B cell (primary cell): ENCODE results near the gene GABRR3. TPM values are rescaled to one million over a fixed set of nuclear protein-coding genes. Genes with fewer than 3 reads are reported as not detected.

Source experiments
- ATAC-seq: fragments of 200-7000 bp; cut with Tn5 transposase; one replicate; pipeline ENCODE4 v1.10.0; 2021; ENCODE audit warnings: low read depth, mild to moderate bottlenecking, moderate number of reproducible peaks, moderate library complexity
- CTCF ChIA-PET: fragments of 350-600 bp; sonication (Branson Sonifier 250); formaldehyde crosslinking; loops from one replicate; lab custom pipeline; 2021; ENCODE audit warnings: antibody characterized with exemption, inconsistent platforms; lab: Charles Lee
- POLR2A ChIA-PET: fragments of 350-600 bp; sonication (Branson Sonifier 250); formaldehyde crosslinking; loops from one replicate; lab custom pipeline; 2021; ENCODE audit warnings: antibody characterized with exemption; lab: Charles Lee
- DNase-seq: peaks from one replicate; pipeline ENCODE4 v3.0.0; 2013
- H2AFZ ChIP-seq: 2 replicates; pipeline ENCODE4 v1.6.1; 2012; ENCODE audit warnings: mild to moderate bottlenecking, low read depth, low read length; ENCODE audit not compliant: insufficient read depth, poor library complexity, severe bottlenecking
- H3K27ac ChIP-seq, 2 donors: 1 replicate in 1 of 2; 2 replicates in 1 of 2; pipeline ENCODE4 v1.5.1; 2012 to 2013; ENCODE audit warnings: low read length in 2 of 2, mild to moderate bottlenecking in 2 of 2, moderate library complexity in 1 of 2
- H3K27me3 ChIP-seq, 4 experiments: fragments of 200-600 bp in 1 of 4; sonication (generic) in 1 of 4; replicated peaks in 1 of 4; 1 replicate in 2 of 4; 2 replicates in 2 of 4; pipeline versions ENCODE4 v1.6.1 to v1.7.0; 2013 to 2016; ENCODE audit warnings: low read length in 3 of 4, mild to moderate bottlenecking in 2 of 4, mixed read lengths in 1 of 4, moderate library complexity in 1 of 4; ENCODE audit not compliant: insufficient read depth in 4 of 4, control insufficient read depth in 3 of 4; ENCODE audit errors: control extremely low read depth in 1 of 4
- H3K36me3 ChIP-seq, 2 experiments: replicated peaks in 1 of 2; 1 replicate in 1 of 2; 2 replicates in 1 of 2; pipeline versions ENCODE4 v1.6.1 to v1.7.1; 2013; ENCODE audit warnings: low read length in 1 of 2; ENCODE audit not compliant: insufficient read depth in 2 of 2, control insufficient read depth in 1 of 2; ENCODE audit errors: control extremely low read depth in 1 of 2, extremely low read depth in 1 of 2
- H3K4me1 ChIP-seq, 2 donors: fragments of 200-600 bp in 1 of 2; sonication (generic) in 1 of 2; 1 replicate in 1 of 2; 2 replicates in 1 of 2; pipeline versions ENCODE4 v1.5.1 to v1.6.1; 2013 to 2017; ENCODE audit warnings: low read length in 2 of 2; ENCODE audit not compliant: control insufficient read depth in 2 of 2, insufficient read depth in 2 of 2
- H3K4me2 ChIP-seq: replicated peaks from 2 replicates; pipeline ENCODE3; 2012; ENCODE audit warnings: mild to moderate bottlenecking, low read depth, low read length; ENCODE audit not compliant: poor library complexity, severe bottlenecking
- H3K4me3 ChIP-seq, 5 experiments: fragments of 200-600 bp in 1 of 5; sonication (generic) in 1 of 5; 1 replicate in 3 of 5; 2 replicates in 2 of 5; pipeline versions ENCODE4 v1.5.1 to v1.7.0; 2011 to 2016; ENCODE audit warnings: low read length in 4 of 5, mild to moderate bottlenecking in 4 of 5, low read depth in 2 of 5, control low read depth in 1 of 5, moderate library complexity in 1 of 5; ENCODE audit not compliant: insufficient read depth in 1 of 5; ENCODE audit errors: control extremely low read depth in 1 of 5, extremely low read depth in 1 of 5
- H3K79me2 ChIP-seq: fragments of 200-600 bp; sonication (generic); one replicate; pipeline ENCODE4 v1.6.0; 2016; ENCODE audit warnings: low read length; ENCODE audit not compliant: control insufficient read depth, insufficient read depth
- H3K9ac ChIP-seq: fragments of 200-600 bp; sonication (generic); 2 replicates; pipeline ENCODE4 v1.6.1; 2017; ENCODE audit warnings: mild to moderate bottlenecking, low read length, moderate library complexity
- H3K9me3 ChIP-seq, 3 donors: one replicate each; pipeline versions ENCODE4 v1.6.1 to v1.7.1; 2013; ENCODE audit warnings: low read length in 2 of 3; ENCODE audit not compliant: control insufficient read depth in 2 of 3, insufficient read depth in 1 of 3; ENCODE audit errors: control extremely low read depth in 1 of 3
- H4K20me1 ChIP-seq: 2 replicates; pipeline ENCODE4 v1.6.0; 2012; ENCODE audit warnings: mild to moderate bottlenecking, low read length; ENCODE audit not compliant: insufficient read depth, control insufficient read depth, poor library complexity, severe bottlenecking
- H3K27ac Mint-ChIP-seq: one replicate; pipeline ENCODE4 v1.8.0; 2021; ENCODE audit warnings: mixed read lengths
- H3K27me3 Mint-ChIP-seq: one replicate; pipeline ENCODE4 v1.8.0; 2021; ENCODE audit warnings: mixed read lengths
- H3K4me1 Mint-ChIP-seq: one replicate; pipeline ENCODE4 v1.8.0; 2021; ENCODE audit warnings: mixed read lengths
- H3K4me3 Mint-ChIP-seq: one replicate; pipeline ENCODE4 v1.8.0; 2021; ENCODE audit warnings: mixed read lengths
- H3K9me3 Mint-ChIP-seq: one replicate; pipeline ENCODE4 v1.8.0; 2022; ENCODE audit warnings: mixed read lengths; ENCODE audit not compliant: insufficient read depth
- EZH2 ChIP-seq: IDR thresholded peaks from 2 replicates; pipeline ENCODE4 v1.6.1; 2012; ENCODE audit warnings: borderline replicate concordance, low read depth, mild to moderate bottlenecking, moderate library complexity, low read length; ENCODE audit not compliant: insufficient read depth, poor library complexity, severe bottlenecking
- WGBS: methylation state at CpG from one replicate; pipeline ENCODE4 v1.1.5; 2013; ENCODE audit warnings: missing lambda C conversion rate; ENCODE audit not compliant: insufficient coverage; 5-methylcytosine and 5-hydroxymethylcytosine counted together
- intact Hi-C: fragments of 100-400 bp; cut with micrococcal nuclease; formaldehyde crosslinking; loops from one replicate; pipeline ENCODE4 v1.10.0; 2022
- polyA plus RNA-seq: library from polyadenylated mRNA; depleted of rRNA; stranded (reverse); fragments of >200 nt; gene quantifications from 2 replicates; pipeline ENCODE4 v1.2.3, GENCODE V29; 2012
- total RNA-seq, 2 donors: library from RNA; stranded (reverse); fragments of 120-200 nt in 1 of 2; gene quantifications; 1 replicate in 1 of 2; 2 replicates in 1 of 2; pipeline versions ENCODE4 v1.2.3 to v1.2.4, GENCODE V29; 2013 to 2022
- TF ChIP-seq, protein P1 (sequence below): fragments of 200-600 bp; IDR thresholded peaks from one replicate; pipeline ENCODE4 v1.8.0; 2022; ENCODE audit warnings: antibody characterized with exemption, mild to moderate bottlenecking

Gene GABRR3
- total and polyA plus RNA-seq, 2 donors (not counting 1 experiment from before 2014, with no cell fraction given): not detected

DNA sequence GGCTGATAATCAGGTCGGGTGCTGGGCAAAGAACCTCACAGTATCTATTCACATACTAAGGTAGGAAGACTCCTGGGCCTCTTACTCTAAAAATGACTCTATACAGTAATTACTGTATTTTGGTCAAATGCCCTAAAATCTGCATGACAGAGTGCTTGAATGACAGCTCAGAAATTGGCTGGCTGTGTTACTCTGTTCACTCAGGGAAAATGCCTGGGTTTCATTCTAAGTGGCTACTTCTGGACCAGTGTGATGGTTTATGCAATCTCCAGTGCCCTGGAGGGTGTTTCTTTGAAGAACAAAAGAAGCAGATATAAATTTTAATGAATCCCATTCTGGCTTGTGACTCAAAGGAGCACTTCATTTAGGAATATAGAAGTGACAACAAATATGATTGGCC is 2.2 kb downstream of the GABRR3 start:
- TF ChIP-seq, protein P1, sequence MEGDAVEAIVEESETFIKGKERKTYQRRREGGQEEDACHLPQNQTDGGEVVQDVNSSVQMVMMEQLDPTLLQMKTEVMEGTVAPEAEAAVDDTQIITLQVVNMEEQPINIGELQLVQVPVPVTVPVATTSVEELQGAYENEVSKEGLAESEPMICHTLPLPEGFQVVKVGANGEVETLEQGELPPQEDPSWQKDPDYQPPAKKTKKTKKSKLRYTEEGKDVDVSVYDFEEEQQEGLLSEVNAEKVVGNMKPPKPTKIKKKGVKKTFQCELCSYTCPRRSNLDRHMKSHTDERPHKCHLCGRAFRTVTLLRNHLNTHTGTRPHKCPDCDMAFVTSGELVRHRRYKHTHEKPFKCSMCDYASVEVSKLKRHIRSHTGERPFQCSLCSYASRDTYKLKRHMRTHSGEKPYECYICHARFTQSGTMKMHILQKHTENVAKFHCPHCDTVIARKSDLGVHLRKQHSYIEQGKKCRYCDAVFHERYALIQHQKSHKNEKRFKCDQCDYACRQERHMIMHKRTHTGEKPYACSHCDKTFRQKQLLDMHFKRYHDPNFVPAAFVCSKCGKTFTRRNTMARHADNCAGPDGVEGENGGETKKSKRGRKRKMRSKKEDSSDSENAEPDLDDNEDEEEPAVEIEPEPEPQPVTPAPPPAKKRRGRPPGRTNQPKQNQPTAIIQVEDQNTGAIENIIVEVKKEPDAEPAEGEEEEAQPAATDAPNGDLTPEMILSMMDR: no peak
- TF ChIP-seq EZH2: no peak
- ChIA-PET POLR2A (no interaction called here), CTCF (interaction anchor here (1.1 kb wide), 1 partner anchor 10 kb away, joined by 4 read pairs; no protein-coding TSS in a partner anchor)
- H3K4me1 ChIP-seq: no peaks in the 10 kb centered on the region
- WGBS: no CpG with 5 or more reads among the region's 1 CpG
- DNase-seq (no peak), ATAC-seq (no peak)
- no peaks in the 10 kb centered on the region for H3K36me3 ChIP-seq
- Mint-ChIP-seq H3K4me1 (no peaks in the 10 kb centered on the region), H3K27me3 (peaks cover 31% of the 10 kb centered on the region), H3K9me3 (no peaks in the 10 kb centered on the region), H3K4me3 (no peak overlapping the region), H3K27ac (no peak overlapping the region)
- H3K4me2 ChIP-seq: no peak overlapping the region
- peaks cover 0 to 2% (median 0%) of the 10 kb centered on the region in 4 experiments for H3K27me3 ChIP-seq
- H2AFZ ChIP-seq: no peak overlapping the region
- H3K9ac ChIP-seq: no peak overlapping the region
- no peaks in the 10 kb centered on the region for H3K79me2 ChIP-seq
- intact Hi-C loops: no loop called here
- no peak overlapping the region for H3K27ac ChIP-seq
- H4K20me1 ChIP-seq: no peaks in the 10 kb centered on the region
- H3K4me3 ChIP-seq: no peak overlapping the region
- no peaks in the 10 kb centered on the region for H3K9me3 ChIP-seq

DNA sequence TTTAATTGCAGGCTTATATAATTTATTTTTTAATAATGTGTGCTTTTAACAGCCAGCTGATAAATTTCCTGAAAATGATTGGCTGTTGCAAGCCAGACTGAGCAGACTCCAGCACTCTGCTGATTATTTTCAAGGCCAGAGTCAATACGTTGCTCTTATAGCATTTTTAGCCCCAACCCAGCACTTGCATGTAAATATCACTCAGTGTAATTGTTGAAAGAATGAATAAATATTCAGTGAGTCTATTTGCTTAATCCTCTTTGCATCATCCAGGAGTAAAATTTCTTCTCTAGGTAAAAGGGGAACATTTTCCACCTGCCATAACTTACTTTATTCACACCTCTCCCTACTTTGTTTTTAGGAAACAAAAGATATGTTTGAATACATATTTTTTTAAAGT is 2.9 kb downstream of the GABRR3 start:
- Mint-ChIP-seq H3K9me3 (no peaks in the 10 kb centered on the region), H3K4me1 (no peaks in the 10 kb centered on the region), H3K27ac (no peak overlapping the region), H3K27me3 (peaks cover 27% of the 10 kb centered on the region), H3K4me3 (no peak overlapping the region)
- no peaks in the 10 kb centered on the region for H4K20me1 ChIP-seq
- peaks cover 0 to 2% (median 0%) of the 10 kb centered on the region in 4 experiments for H3K27me3 ChIP-seq
- H3K27ac ChIP-seq: no peak overlapping the region
- ChIA-PET CTCF (interaction anchor here (1.3 to 2.4 kb wide), 2 partner anchors 10 to 15 kb away, joined by 4 to 13 read pairs; no protein-coding TSS in a partner anchor), POLR2A (no interaction called here)
- no peaks in the 10 kb centered on the region for H3K79me2 ChIP-seq
- H3K4me1 ChIP-seq: no peaks in the 10 kb centered on the region
- intact Hi-C loops: no loop called here
- H3K9me3 ChIP-seq: no peaks in the 10 kb centered on the region
- H3K4me2 ChIP-seq: no peak overlapping the region
- H3K9ac ChIP-seq: no peak overlapping the region
- no peak overlapping the region for H2AFZ ChIP-seq
- WGBS: no CpG with 5 or more reads among the region's 1 CpG
- H3K4me3 ChIP-seq: no peak overlapping the region
- H3K36me3 ChIP-seq: no peaks in the 10 kb centered on the region
- ATAC-seq (no peak), DNase-seq (no peak)
- no peak for TF ChIP-seq EZH2
- TF ChIP-seq, protein P1: no peak
